ENCODE data around the gene ARHGAP29. TPM values are rescaled to one million over a fixed set of nuclear protein-coding genes. Genes with fewer than 3 reads are reported as not detected.
A peak's percentile ranks its signal among the peaks of the same experiment; 100 is the strongest.

Gene ARHGAP29
- total RNA-seq, 1 donor from 2014 or later = 187 TPM

DNA sequence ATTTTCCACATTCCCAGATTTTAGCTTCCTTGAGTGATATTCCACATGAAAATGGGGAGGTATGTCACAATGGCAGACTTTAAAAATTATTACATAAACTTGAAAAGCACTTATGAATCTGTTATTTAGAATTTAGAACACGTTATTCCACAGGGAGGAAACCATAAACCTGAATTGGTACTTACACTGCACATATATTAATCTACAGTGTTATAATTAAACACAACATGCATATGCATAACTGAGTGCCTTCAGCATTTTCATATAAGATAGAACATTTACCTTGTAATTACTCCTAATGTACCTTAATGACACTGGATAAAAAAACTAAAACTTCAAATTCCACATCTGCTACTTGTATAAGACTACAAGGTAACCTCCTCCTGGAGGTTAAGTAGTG is 9.8 kb downstream of the ARHGAP29 start:
- H3K27ac Mint-ChIP-seq (ENCODE audit: unreplicated experiment) = no peak overlapping the region
- H3K36me3 Mint-ChIP-seq (ENCODE audit: unreplicated experiment) = peaks cover 28% of the 10 kb centered on the region
- H3K4me1 Mint-ChIP-seq (ENCODE audit: unreplicated experiment) = peaks cover 78% of the 10 kb centered on the region

DNA sequence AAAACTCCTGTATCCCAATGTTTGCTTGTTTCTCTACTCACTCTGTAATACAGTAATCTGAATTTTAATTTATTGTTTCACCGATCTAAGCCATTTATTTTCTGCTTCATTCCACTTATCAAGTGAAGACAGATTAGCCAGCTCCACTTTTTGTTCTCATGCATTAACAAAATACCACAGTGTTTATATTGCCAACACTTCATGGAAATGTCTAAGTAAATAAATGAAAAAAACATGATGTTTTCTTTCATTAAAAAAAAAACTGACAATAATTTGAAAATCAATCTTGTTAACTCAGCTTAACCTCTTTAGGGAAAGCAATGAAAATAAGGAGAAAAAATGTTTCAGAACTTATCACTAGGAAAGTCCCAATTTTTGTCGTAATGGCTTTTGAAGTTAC is 11.5 kb downstream of the ARHGAP29 start:
- H3K27ac Mint-ChIP-seq (ENCODE audit: unreplicated experiment) = peak overlapping the region; percentile 18
- TF ChIP-seq, protein P1, sequence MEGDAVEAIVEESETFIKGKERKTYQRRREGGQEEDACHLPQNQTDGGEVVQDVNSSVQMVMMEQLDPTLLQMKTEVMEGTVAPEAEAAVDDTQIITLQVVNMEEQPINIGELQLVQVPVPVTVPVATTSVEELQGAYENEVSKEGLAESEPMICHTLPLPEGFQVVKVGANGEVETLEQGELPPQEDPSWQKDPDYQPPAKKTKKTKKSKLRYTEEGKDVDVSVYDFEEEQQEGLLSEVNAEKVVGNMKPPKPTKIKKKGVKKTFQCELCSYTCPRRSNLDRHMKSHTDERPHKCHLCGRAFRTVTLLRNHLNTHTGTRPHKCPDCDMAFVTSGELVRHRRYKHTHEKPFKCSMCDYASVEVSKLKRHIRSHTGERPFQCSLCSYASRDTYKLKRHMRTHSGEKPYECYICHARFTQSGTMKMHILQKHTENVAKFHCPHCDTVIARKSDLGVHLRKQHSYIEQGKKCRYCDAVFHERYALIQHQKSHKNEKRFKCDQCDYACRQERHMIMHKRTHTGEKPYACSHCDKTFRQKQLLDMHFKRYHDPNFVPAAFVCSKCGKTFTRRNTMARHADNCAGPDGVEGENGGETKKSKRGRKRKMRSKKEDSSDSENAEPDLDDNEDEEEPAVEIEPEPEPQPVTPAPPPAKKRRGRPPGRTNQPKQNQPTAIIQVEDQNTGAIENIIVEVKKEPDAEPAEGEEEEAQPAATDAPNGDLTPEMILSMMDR (IDR thresholded peaks at IDR 0.05) = no peak
- peaks cover 33% of the 10 kb centered on the region for H3K36me3 Mint-ChIP-seq (ENCODE audit: unreplicated experiment)
- no peaks in the 10 kb centered on the region for H3K27me3 Mint-ChIP-seq (ENCODE audit: unreplicated experiment)
- no peak for DNase-seq (ENCODE audit: extremely low spot score, unreplicated experiment)
- H3K9me3 Mint-ChIP-seq (ENCODE audit: unreplicated experiment) = no peaks in the 10 kb centered on the region
- peaks cover 73% of the 10 kb centered on the region for H3K4me1 Mint-ChIP-seq (ENCODE audit: unreplicated experiment)
- no peak overlapping the region for H3K4me3 Mint-ChIP-seq (ENCODE audit: unreplicated experiment)

More for the DNA sequence above, 9.8 kb downstream of the ARHGAP29 start:
- DNase-seq (ENCODE audit: extremely low spot score, unreplicated experiment) = no peak
- Mint-ChIP-seq H3K27me3 (ENCODE audit: unreplicated experiment) (no peaks in the 10 kb centered on the region), H3K9me3 (ENCODE audit: unreplicated experiment) (no peaks in the 10 kb centered on the region), H3K4me3 (ENCODE audit: unreplicated experiment) (no peak overlapping the region)
- TF ChIP-seq, protein P1 (IDR thresholded peaks at IDR 0.05) = no peak

DNA sequence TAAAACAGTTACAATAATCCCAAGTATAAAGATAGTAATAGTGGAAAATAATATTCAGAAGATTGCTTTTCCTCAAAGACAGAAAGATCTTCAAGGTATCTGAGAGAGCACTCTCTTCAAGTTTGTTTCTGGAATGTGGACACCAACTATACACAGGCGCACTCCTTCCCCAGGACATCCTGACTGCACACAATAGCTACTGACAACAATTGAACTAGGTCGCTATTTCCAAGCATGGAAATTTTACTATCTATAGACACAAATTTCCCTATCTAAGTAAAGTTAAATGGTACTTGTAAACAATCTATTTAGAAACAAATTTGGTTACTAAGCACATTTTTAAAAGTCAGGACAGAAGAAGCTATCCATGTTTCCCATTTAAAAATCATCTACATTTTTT is 19.1 kb downstream of the ARHGAP29 start:
- peaks cover 67% of the 10 kb centered on the region for H3K4me1 Mint-ChIP-seq (ENCODE audit: unreplicated experiment)
- H3K36me3 Mint-ChIP-seq (ENCODE audit: unreplicated experiment) = peaks cover 66% of the 10 kb centered on the region
- no peaks in the 10 kb centered on the region for H3K27me3 Mint-ChIP-seq (ENCODE audit: unreplicated experiment)
- peak overlapping the region; percentile 66 for H3K27ac Mint-ChIP-seq (ENCODE audit: unreplicated experiment)
- no peaks in the 10 kb centered on the region for H3K9me3 Mint-ChIP-seq (ENCODE audit: unreplicated experiment)
- no peak for DNase-seq (ENCODE audit: extremely low spot score, unreplicated experiment)
- TF ChIP-seq, protein P1 (IDR thresholded peaks at IDR 0.05) = no peak
- no peak overlapping the region for H3K4me3 Mint-ChIP-seq (ENCODE audit: unreplicated experiment)

DNA sequence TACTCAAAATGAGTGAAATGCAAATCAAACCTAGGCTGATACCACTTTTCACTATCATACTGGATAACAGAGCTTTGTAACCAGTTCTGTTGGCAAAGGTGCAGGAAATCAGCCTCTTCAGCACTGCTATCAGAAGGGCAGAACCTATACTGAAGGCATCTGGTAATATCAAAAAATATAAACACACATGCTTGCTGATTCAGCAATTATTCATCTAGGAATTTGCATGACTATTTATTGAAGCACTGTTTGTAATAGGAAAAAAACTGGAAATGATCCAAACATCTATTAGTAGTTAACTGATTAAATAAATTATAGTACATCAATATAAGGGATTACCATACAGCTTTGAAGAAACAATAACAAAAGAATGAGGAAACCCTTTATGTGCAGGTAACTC is 21.4 kb downstream of the ARHGAP29 start:
- H3K27me3 Mint-ChIP-seq (ENCODE audit: unreplicated experiment) = no peaks in the 10 kb centered on the region
- H3K9me3 Mint-ChIP-seq (ENCODE audit: unreplicated experiment) = no peaks in the 10 kb centered on the region
- H3K27ac Mint-ChIP-seq (ENCODE audit: unreplicated experiment) = peak overlapping the region; percentile 67
- TF ChIP-seq, protein P1 (IDR thresholded peaks at IDR 0.05) = no peak
- no peak overlapping the region for H3K4me3 Mint-ChIP-seq (ENCODE audit: unreplicated experiment)
- peaks cover 64% of the 10 kb centered on the region for H3K36me3 Mint-ChIP-seq (ENCODE audit: unreplicated experiment)
- H3K4me1 Mint-ChIP-seq (ENCODE audit: unreplicated experiment) = peaks cover 66% of the 10 kb centered on the region
- no peak for DNase-seq (ENCODE audit: extremely low spot score, unreplicated experiment)

DNA sequence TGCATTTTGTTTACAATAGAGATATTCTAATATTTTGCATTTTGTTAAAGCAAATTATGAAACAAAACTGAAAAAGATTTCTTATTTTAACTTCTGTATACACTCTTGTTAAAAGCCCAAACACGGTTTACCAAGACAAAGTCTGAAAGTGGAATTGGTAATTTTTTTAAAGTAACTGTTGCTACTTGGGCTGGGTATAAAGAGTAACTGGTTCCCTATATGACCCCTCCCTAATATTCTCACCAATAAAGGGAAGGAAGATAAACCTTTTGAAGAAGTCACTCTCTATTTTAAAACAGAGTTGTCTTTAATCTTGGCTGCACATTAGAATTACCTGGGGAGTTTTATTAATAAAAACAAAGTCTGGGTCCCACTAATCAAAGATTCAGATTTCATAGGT is 27.4 kb downstream of the ARHGAP29 start:
- Mint-ChIP-seq H3K9me3 (ENCODE audit: unreplicated experiment) (peaks cover 5% of the 10 kb centered on the region), H3K4me1 (ENCODE audit: unreplicated experiment) (peaks cover 35% of the 10 kb centered on the region), H3K4me3 (ENCODE audit: unreplicated experiment) (no peak overlapping the region), H3K27ac (ENCODE audit: unreplicated experiment) (peak overlapping the region; percentile 1), H3K36me3 (ENCODE audit: unreplicated experiment) (peaks cover 63% of the 10 kb centered on the region), H3K27me3 (ENCODE audit: unreplicated experiment) (no peaks in the 10 kb centered on the region)
- TF ChIP-seq, protein P1 (IDR thresholded peaks at IDR 0.05) = no peak
- DNase-seq (ENCODE audit: extremely low spot score, unreplicated experiment) = no peak
